Measurements from ENCODE around the gene DYNC2LI1.

DYNC2LI1 gene

DNA sequence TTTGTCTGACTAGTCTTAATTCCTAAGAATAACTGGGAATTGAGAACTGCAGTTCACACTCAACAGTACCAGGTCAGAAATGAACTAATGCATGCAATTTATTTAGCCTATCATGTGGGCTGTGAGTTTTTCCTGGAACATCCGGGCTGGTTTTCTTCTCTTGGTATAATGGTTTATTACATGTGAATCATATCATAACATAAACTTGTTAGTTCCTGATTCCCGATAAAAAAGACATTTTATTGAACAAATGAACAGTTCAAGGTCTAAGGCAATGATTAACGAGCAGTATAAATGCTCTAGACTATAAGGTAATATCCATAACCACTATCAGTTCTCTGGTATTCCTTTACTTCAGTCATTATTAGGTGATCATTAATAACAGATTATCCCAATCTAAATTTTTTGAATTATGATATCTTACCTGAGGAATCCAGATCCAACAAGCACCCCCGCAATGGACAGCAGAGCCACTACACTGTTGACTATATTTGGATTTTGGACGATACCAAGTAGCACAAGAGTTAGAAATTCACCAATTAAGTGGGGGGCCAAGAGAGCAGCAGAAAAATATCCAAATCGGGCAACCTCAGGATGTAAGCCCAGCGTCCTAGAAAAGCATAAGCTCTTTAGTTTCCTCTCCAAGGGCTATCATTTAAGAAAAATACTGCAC is 45.8 kb downstream of the DYNC2LI1 start:
- no peak for DNase-seq

GRCh38 chr2:43822839-43823238 is 49.0 kb downstream of the DYNC2LI1 start:
- no peak for DNase-seq

DNA sequence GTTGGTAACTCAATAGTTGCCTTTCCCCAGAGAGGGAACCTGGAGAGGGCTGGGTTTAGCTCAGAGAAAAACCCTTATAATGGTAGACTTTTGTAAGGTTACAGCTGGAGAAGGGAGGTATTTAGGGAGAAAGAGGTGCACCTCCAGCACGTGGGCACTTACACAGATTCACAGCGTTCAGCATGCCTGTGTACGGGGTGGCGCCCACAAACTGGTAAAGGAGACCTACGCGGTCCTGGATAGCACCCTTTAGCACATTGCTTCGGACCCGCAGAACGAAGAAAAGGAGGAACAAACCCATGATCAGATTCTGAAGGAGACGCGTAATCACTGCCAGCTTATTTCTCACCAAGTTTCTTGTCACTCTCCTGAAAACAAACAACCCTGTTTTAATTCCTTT is 49.9 kb downstream of the DYNC2LI1 start:
- no peak for DNase-seq

DNA sequence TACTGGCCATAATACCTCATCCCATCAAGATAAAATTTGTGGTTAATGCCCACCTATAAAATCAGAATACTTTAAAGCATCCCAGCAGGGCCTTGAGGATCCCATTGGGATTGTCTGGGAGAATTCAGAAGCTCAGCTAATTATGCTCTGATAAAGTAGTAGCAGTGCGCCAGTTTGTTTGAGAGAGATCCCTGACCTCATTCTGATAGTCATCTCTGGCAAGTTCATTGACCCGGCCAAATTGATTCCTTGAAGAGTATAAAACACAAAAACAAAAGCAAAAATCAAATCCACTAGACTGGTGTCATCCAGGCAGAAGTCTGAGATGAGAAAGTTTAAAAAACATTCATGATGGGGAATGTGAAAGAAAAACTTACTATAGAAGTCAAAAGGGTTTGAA is 50.7 kb downstream of the DYNC2LI1 start:
- no peak for DNase-seq

GRCh38 chr2:43824951-43825493 is 51.2 kb downstream of the DYNC2LI1 start:
- DNase-seq, result no peak

GRCh38 chr2:43825841-43826240 is 52.0 kb downstream of the DYNC2LI1 start:
- no peak for DNase-seq

- DNase-seq, result no peak
Observed at GRCh38 chr2:43826305-43827250, 52.7 kb downstream of the DYNC2LI1 start.

GRCh38 chr2:43831543-43832294 is 57.9 kb downstream of the DYNC2LI1 start:
- DNase-seq, result no peak

DNA sequence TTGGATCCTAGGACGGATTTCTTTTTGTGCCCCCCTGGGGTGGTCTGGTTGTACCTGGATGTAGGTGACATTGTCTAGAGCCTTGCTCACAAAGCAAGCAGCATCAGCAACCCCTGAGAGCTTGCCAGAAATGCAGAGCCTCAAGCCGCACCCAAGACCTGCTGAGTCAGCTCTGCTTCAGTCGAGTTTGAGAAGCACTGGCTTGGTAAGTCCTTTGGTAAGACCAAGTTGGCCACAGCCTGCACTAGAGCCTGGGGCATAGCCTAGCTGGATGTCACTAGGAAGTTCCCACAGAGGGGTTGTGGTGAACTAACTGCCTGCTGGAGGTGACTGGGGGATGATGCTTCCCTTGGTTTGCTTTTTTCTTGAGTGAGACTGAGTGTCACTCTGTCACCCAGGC is 58.6 kb downstream of the DYNC2LI1 start:
- no peak for DNase-seq

- no peak for DNase-seq
Observed at GRCh38 chr2:43837033-43837432, 63.2 kb downstream of the DYNC2LI1 start.

GRCh38 chr2:43837831-43838559 is 64.2 kb downstream of the DYNC2LI1 start:
- DNase-seq, result no peak

- no peak for DNase-seq
Observed at GRCh38 chr2:43838560-43839267, 64.9 kb downstream of the DYNC2LI1 start, which contains the start of the genes ABCG5 and ABCG8. TSS of gene ABCG5 (minus strand) at chr2:43838839. CDS start at chr2:43838679, 160 bp downstream. TSS of gene ABCG8 (plus strand) at chr2:43838971. CDS start at chr2:43839054, 83 bp downstream.

GRCh38 chr2:43839776-43840564 is 66.1 kb downstream of the DYNC2LI1 start:
- no peak for DNase-seq

GRCh38 chr2:43840965-43841364 is 67.1 kb downstream of the DYNC2LI1 start:
- no peak for DNase-seq

DNA sequence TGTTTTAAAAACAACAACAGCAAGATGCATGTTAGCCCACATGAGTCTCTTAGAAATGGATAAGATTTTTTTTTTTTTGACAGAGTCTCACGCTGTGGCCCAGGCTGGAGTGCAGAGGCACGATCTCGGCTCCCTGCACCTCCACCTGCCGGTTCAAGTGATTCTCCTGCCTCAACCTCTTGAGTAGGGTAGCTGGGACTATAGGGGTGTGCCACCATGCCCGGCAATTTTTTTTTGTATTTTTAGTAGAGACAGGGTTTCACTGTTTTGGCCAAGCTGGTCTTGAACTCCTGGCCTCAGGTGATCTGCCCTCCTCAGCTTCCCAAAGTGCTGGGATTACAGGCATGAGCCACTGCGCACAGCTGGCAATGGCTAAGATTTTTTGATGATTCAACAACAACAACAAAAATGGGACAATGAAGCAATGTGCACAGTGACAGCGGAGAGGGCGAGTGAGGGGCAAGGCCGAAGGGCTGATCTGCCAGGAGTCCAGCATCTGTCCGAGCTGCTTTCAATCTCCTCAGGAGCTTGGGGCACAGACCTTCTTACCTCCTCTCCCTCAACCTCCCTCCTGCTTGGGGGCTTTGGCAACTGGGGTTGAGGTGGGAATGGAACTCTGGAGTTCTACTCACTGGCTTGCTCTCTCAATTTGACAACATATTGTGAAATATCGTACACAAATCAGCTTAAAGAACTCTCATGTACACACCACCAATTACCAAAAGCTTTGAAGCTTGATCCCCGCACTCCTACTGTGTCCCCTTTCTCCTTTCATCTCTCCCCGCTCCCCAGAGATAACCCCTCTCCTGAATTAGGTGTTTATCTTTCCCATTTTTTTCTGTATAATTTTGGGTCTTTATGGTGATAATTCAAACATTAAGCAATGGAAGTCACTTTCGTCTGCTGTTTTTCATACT is 68.4 kb downstream of the DYNC2LI1 start:
- no peak for DNase-seq

DNA sequence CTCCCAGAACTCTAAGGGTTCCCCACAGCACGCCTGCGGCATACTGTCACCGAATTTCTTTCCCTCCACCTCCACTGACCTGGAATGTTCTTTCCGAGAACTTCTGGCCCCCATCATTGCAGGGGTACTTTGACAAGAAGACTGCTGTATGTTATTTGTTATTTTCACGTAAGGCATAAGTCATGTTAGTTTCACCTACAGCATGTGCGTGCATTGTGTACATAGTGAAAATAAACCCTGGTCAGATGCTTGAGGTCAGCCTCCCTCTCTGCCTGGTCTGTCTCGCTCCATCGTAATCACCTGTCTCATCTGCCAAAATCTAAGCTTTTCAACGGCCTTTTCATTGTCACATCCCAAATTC is 69.0 kb downstream of the DYNC2LI1 start:
- no peak for DNase-seq

GRCh38 chr2:43845181-43845580 is 71.3 kb downstream of the DYNC2LI1 start:
- no peak for DNase-seq

- no peak for DNase-seq
Observed at GRCh38 chr2:43846140-43846793, 72.4 kb downstream of the DYNC2LI1 start.

- no peak for DNase-seq
Observed at GRCh38 chr2:43848214-43848613, 74.4 kb downstream of the DYNC2LI1 start.

Measured in effector CD8-positive, alpha-beta T cell (primary cell).